HG03439 (cell line): ENCODE data around the gene FHL3.
"Not testable (repeated sequence)": the region's sequence is repeated elsewhere in the genome, so short reads cannot be mapped to it uniquely, and the experiment has no call there.

Source experiments
- ATAC-seq: cut with Tn5 transposase; IDR thresholded peaks from one replicate; pipeline ENCODE4 v1.9.1; 2021; ENCODE audit warnings: mild to moderate bottlenecking, moderate library complexity; ENCODE audit not compliant: unreplicated experiment

The FHL3 gene

DNA sequence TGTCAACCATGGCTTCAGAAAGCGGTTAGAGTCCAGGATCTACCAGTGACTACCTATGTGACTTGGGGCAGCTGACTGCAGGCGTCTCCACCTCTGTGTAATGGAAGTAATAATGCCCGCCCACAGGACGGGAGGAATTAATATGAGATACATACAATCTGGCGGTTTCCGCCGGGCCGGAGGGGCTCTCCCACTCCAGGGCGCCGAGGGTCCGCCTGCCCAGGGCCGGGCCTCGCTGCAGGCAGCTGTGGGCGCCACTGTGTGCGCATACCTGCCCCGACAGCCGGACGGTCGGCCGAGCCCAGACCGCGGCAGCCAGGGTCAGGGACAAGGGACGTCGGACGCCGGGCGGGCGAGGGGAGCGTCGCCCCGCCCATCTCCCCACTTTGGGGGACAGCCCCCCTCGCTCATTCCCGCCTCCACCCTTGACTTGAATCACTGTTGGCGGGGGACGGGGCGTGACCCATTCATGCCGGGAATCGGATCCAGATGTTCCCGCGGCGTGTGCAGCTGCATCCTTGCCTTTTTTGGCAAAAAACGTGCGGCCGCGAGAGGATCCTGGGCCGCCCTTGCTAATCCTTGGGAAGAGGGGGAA is 9.5 kb downstream of the FHL3 start:
- no peak for ATAC-seq

DNA sequence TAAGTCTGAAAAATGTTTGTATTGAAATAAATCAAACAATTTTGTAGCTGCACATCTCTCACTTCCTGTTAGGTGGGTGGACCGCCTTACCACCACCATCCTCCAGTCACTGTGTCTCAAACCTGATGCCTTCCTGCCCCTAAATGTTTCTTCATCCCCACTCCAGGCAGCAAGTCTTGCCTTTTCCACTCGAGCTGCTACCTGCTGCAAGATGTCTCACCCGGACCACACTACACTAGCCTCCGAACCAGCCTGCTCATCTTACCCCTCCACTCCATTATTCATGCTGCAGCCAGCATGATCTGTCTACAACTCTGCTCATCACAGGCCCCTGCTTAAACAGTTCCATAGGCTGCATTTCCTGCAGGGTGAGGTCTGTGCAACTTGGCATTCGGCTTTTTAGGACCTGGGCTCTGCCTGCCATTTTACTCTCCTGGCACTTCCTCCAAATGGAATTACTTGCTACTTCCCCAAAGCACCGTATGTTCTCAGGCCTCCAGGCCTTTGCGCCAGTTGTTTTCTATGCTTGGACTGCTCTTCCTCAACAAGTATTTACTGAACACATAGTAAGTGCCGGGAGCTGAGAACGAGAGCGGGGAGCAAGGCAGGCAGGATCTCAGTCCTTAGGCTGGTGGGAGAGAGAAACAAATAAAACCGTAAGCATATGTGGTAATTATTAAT is 10.3 kb downstream of the FHL3 start:
- ATAC-seq: no peak

DNA sequence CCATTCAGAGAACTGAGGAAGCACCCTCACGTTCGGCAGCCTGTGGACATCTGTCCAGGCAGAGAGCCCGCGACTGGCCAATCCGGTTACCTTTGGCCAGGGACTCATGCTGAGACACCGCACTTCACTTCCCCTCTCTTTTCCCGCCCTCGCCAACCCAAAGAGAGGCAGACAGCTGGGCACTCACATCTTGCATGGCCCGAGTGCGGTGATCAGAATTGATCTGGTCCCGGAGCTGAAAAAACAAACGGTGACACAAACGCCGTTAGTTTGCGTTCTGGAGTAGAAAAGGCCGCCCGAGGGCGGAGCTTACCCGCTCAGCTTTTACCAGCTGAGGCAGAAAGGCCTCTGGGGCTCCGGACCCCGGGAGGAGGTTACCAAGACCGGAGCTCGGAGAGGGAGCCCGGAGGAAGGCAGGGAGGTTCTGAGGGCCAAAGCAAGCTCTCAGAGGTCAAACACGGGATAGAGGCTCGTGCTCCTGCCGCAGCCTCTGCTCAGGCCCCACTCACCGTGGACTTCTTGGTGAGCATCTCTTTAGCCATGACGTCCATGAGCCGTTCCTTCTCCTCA is 15.9 kb downstream of the FHL3 start:
- ATAC-seq: peak; percentile 5

DNA sequence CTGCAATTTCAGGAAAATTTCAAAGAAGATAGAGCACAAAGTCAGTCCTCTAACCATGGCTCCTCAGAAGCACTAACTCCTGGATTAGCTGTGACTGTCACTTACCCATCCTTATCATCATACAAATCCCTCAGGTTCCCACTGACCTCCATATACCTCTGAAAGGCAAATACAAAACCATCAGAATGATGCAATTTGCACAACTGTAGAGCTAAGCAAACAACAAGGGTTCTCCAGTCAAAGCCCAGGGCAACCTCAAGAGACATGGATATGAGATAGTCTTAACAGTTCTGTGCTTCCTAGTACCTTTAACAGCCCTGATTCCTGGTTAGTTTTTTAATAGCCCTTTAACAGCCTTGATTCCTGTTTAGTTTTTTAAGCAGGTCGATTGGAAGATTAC is 17.6 kb downstream of the FHL3 start:
- no peak for ATAC-seq

DNA sequence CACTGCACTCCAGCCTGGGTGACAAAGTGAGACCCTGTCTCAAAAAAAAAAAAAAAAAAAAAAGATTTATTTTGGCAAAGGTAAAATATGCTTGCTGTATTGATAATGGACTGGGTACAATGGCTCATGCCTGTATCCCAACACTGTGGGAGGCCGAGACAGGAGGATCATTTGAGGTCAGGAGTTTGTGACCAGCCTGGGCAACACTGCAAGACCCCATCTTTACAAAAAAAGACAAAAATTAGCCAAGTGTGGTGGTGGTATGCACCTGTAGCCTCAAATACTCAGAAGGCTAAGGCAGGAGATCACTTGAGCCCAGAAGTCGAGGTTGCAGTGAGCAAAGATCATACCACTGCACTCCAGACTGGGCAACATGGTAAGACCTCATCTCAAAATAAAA is 21.8 kb downstream of the FHL3 start:
- no peak for ATAC-seq

DNA sequence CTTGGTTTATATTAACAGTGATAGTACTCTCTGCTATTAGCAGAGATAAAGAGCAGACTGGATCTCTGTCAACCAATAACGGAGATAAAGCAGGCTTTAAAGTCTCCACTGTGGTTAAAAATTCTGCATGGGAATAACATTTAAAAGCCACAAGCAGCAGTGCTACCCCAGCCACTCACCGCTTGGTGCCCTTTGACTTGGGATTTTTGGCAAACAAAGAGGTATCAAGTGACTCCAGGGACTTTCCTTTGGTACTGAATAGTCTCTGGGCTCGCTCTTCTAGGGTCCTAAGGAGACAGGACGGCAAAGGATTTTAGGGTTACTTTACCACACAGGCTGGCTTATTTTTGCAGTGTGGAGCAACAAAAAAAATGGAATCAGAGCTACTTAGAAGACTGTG is 26.8 kb downstream of the FHL3 start:
- ATAC-seq: no peak

DNA sequence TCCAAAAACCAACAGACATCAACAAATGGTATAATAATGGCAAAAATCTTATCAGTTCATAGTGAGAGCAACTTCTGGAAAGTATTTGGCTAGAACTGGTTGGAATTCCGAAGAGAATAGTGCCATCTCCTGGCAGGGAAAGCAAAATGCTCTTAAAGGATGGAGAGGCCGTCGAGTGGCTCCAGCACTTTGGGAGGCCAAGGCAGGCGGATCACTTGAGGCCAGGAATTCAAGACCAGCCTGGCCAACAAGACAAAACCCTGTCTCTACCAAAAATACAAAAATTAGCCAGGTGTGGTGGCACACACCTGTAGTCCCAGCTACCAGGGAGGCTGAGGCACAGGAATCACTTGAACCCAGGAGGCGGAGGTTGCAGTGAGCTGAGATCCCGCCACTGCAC is 30.2 kb downstream of the FHL3 start:
- ATAC-seq: not testable (repeated sequence)

DNA sequence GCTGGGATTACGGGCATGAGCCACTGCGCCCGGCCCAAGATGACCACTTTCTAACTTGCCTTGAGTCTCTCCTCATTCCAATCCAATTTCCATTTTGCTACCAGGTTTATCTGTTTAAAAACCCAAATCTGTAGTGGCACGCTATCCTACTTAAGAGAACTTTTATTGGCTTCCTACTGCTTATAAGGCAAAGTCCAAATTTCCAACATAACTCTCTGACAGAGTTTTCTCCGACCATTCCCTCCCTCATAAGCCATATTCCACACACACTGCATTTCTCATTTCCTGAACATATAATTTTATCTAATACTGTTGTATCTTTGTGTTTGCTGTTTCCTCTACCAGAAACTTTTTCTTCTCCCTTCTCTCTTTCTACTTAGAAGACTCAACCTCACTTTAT is 30.7 kb downstream of the FHL3 start:
- no peak for ATAC-seq

DNA sequence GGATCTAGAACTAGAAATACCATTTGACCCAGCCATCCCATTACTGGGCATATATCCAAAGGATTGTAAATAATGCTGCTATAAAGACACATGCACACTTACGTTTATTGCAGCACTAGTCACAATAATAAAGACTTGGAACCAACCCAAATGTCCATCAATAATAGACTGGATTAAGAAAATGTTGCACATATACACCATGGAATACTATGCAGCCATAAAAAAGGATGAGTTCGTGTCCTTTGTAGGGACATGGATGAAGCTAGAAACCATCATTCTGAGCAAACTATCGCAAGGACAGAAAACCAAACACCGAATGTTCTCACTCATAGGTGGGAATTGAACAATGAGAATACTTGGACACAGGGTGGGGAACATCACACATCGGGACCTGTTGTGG is 31.6 kb downstream of the FHL3 start:
- not testable (repeated sequence) for ATAC-seq

DNA sequence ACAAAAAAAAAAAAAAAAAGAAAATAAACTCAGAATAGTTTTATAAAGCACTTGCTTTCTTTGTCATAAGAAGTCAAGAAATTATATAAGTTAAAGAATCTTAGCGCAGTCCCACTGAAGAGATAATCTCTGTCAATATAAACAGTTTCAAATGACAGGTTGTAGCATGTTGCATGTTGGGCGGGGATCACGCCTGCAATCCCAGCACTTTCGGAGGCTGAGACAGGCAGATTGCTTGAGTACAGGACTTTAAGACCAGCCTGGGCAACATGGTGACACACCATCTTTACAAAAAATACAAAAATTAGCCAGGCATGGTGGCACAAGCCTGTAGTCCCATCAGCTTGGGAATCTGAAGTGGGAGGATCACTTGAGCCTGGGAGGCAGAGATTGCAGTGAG is 40.0 kb downstream of the FHL3 start:
- ATAC-seq: no peak

DNA sequence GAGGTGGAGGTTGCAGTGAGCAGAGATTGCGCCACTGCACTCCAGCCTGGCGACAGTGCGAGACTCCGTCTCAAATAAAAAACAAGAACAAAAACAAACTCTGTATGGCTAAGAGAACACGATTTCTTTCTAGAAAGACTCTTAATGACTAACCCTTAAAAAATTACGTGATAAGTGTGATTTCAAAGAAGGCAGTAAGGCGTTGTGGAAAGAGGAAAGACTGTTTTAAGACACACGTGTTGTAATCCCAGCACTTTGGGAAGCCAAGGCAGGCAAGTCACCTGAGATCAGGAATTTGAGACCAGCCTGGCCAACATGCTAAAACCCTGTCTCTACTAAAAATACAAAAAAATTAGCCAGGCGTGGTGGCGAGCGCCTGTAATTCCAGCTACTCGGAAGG is 41.2 kb downstream of the FHL3 start:
- not testable (repeated sequence) for ATAC-seq

DNA sequence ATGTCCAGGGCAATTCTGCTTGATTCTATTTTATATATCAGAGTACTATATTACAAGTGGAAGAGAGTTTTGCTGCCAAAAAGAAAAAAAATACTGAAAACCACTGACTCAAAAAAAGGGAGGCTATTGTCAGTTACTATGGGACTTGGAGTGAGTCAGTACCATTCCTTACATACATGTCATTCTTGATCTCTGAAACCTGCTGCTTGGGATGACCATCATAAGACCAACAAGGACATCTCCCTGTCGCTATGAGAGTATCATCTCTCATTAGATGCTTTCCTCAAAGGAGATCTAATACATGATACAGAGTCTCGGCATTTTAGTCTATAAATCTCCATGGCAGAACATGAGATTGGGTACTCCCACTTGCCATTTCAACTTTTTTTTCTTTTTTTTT is 46.6 kb downstream of the FHL3 start:
- ATAC-seq: no peak

DNA sequence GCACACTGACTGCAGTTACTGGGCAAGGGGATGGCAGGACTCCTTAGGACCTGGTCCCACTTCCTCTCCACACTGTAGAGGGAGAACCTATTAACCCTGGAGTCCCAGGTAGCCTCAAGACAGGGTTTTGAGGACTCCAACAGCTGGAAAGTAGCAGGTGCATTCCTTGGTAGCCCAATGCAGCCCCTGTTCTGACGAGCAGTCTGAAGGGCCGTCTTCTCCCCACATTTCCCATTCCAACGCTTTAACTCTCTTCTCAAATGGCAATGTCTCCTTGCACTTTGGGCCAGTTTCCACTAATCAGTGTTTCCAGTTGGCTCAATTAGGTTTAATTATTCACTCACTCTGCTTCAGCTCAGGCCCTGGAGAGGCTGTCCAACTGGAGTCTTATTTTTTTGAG is 49.6 kb downstream of the FHL3 start:
- no peak for ATAC-seq

DNA sequence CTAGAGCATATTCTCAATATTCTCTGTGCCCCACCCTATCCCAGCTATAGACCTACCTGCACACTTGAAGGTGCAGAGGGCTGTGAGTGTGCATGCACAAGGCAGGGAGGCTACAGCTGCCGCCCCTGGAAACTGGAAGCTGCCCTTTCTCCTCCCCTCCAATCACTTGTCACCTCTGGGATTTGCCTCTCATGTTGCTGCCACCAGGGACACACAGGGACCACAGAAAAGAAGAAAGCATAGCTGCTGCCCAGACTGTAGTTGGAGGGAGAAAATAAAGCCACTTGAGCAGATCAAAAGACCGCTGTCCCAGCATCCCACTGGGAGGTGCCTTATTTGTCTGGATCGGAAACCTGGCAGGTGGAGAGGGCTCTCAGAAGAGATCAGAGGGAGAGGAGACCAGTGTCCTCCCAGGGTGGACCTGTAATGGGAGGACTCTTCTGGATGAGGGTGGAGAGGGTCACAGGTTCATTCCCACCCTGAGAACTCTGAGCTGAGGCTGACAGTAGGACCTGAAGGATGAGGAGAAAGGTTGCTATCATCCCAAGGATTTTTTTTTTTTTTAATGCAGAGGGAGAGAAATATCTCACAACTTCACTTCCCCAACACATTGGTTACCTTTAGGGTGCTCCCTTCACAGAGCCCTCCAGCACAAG is 50.9 kb downstream of the FHL3 start:
- no peak for ATAC-seq

DNA sequence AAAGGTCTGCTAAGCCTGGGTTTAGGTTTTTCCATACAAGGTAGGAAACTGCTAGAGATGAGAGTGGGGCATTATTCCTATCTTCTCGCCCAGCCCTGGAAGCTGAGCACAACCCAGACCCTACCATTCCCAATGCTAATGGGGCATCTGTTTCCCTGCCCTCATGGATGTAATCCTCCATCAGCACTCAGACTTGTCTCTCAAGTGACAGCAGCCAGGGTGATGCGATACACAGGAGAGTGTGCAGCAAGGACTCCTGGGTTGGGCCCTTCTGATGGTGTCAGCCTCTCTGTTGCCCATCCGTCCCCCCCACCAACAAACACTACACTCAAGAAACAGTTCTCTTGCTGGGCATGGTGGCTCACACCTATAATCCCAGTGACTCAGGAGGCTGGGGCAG is 52.6 kb downstream of the FHL3 start:
- no peak for ATAC-seq

DNA sequence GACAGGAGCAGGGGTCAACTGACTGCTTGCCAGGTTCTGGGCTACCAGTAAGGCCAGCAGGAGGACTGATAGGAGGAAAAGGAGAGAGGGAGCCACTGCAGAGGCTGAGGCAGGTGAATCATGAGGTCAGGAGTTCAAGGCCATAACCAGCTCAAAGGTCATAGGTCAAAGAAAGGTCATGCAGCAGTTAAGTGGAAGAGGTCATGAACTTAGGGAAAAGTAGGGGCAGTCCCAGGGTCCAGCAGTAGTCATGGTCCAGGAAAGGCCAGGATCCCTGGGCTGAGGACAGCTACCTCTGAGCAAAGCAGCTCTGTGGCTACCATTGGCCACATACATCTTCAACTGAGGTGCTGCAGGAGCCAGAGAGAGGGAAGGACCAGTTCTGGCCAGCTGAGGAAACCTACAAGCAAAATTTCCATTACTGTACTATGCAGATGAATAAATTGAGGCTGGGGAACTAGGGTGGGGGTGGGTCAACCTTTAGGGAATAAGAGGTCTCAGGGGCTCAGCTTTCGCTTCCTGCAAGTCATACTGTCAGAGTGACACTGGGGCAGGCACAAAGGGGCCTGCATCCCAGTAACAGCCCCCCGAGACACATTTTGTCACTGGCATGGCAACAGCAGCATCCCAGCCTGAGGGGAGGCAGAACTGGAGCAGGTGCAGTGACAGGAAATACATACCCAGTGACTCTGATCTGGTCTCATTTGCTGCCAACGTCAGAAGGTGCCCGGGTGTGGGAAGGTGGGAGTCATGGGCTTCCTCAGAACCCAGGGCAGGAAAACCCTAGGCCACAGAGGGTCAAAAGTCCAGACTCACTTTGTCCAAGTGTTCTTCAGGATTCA is 53.3 kb downstream of the FHL3 start:
- ATAC-seq: no peak

DNA sequence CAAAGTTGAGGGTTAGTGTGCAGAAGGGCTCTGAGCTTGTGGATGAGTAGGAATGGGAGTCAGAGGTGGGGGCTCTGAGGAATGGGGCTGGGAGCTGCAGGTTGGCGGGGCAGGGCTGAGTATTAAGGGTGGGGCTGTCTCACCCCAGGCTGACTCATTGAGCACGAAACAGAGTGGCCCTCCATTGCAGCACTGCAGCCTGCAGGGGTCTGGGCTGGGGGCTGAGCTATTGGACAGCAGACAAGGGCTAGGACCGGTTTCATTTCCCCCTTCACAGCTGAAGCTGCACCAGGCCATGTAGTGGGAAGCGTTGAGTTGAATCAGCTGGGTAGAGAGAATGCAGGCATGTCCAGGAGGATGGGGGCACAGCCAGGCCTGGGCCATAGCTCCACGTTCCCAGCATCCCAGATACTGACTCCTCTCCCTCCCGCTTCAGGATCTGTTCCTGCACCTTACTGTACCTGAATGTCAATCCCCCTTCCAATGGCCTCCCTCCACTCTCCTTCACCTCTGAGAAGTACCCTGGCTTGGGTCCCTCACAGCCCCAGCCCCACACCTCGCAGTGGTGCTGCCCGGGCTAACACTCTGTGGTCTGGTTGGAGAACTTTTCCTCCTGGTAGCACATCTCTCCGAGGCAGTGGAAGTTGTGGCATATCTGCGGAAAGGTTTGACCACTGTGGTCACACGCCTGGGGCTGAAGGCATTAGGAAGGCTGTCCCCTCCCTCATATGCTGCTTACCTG is 54.1 kb downstream of the FHL3 start:
- no peak for ATAC-seq

DNA sequence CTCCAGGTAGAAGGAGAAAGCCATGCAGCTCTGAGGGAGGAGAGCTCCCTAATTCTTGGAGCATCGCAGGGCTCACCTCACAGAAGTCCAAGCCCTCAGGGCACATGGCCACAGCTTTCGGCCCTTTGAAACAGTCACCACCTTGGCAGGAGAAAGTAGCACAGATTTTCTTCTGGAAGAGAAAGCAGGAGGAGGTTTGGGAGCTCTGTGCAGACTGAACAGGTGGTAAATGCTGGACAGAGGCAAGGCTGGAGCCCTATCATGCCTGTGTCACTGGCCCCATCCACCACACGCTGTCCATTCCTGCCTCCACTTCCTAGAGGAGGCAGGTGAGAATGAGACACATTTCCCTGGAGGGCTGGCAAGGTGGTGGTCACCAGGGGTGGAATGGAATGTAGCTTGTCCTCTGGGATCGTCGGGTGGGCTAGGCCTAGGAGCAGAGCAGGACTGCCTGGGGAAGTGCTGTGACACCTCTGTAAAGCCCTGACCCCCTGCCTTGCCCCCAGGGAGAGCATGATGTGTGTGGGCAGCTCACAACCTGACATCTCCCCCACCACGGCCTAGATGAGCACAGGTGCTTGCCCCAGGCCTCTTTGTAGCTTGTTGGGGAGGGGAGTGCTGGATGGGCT is 55.7 kb downstream of the FHL3 start:
- no peak for ATAC-seq

DNA sequence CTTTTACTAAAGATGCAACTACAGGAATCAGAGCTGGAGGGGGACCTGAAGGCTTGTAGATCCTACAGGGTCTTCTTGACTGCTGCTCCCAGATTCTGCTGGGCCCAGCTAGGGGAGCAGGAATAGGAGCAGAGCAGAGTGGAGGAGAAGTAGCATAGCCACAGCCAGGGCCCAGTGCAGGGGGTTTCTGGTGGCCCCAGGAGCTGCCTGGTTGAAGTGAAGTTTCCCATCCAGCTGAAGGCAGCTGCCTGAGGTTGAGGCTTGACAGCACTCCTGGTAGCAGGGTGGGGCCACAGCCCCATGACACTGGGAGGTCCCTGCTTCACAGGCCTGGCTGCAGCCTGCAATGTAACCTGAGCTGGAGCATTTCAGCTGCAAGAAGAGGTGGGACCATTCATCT is 56.5 kb downstream of the FHL3 start:
- no peak for ATAC-seq

DNA sequence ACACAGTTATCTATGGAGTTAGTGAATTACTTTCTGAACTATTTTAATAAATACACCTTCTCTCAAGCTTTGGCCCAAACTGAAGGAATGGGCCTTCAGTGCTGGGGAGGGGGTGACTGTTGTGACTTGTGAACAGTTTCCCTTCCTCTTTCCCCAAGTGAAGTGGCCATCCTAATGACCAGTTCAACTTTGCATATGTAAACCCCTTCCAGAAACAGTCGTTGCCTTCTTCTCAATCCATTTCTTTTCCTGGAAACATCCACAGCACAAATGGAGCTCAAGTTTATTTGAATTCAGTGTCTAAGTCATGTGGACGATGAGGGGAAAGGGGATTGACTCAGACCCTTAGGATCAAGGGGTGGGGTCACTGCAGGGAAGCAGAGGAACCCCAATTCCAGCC is 57.1 kb downstream of the FHL3 start:
- ATAC-seq: no peak
